CD14-positive monocyte (primary cell): ENCODE data around the gene HOPX. TPM values are rescaled to one million over a fixed set of nuclear protein-coding genes. Genes with fewer than 3 reads are reported as not detected.

Experiments
- DNase-seq, 3 donors: peaks; one replicate each; pipeline ENCODE4 v3.0.0-alpha.2; 2011 to 2022
- H2AFZ ChIP-seq: 2 replicates; pipeline ENCODE4 v1.6.0; 2012; ENCODE audit warnings: mild to moderate bottlenecking, low read depth, low read length, inconsistent platforms; ENCODE audit not compliant: insufficient read depth, poor library complexity, severe bottlenecking
- H3K27ac ChIP-seq, 2 donors: 1 replicate in 1 of 2; 2 replicates in 1 of 2; pipeline ENCODE4 v1.5.1; 2012 to 2013; ENCODE audit warnings: low read length in 2 of 2, control low read depth in 1 of 2, inconsistent platforms in 1 of 2, low read depth in 1 of 2, mild to moderate bottlenecking in 1 of 2
- H3K27me3 ChIP-seq, 2 donors: one replicate each; pipeline versions ENCODE4 v1.6.0 to v1.6.1; 2011 to 2013; ENCODE audit warnings: low read length in 2 of 2; ENCODE audit not compliant: control insufficient read depth in 2 of 2, insufficient read depth in 2 of 2
- H3K36me3 ChIP-seq, 2 donors: replicated peaks in 1 of 2; 1 replicate in 1 of 2; 2 replicates in 1 of 2; pipeline versions ENCODE4 v1.5.1 to v1.6.1; 2012 to 2013; ENCODE audit warnings: low read length in 2 of 2, control low read depth in 1 of 2, inconsistent platforms in 1 of 2, mild to moderate bottlenecking in 1 of 2; ENCODE audit not compliant: insufficient read depth in 2 of 2, control insufficient read depth in 1 of 2
- H3K4me1 ChIP-seq, 2 donors: 1 replicate in 1 of 2; 2 replicates in 1 of 2; pipeline versions ENCODE4 v1.5.1 to v1.6.1; 2012 to 2013; ENCODE audit warnings: low read length in 2 of 2, control low read depth in 1 of 2, inconsistent platforms in 1 of 2, mild to moderate bottlenecking in 1 of 2, moderate library complexity in 1 of 2; ENCODE audit not compliant: insufficient read depth in 2 of 2, control insufficient read depth in 1 of 2
- H3K4me2 ChIP-seq: replicated peaks from 2 replicates; pipeline ENCODE3; 2012; ENCODE audit warnings: low read length, moderate library complexity, mild to moderate bottlenecking; ENCODE audit not compliant: poor library complexity, severe bottlenecking; ENCODE audit errors: extremely low read depth
- H3K4me3 ChIP-seq, 3 experiments: fragments of 200-600 bp in 1 of 3; sonication (generic) in 1 of 3; replicated peaks in 1 of 3; 1 replicate in 2 of 3; 2 replicates in 1 of 3; pipeline ENCODE4 v1.5.1; 2011 to 2013; ENCODE audit warnings: low read length in 3 of 3, mild to moderate bottlenecking in 3 of 3, control low read depth in 2 of 3, low read depth in 2 of 3, inconsistent platforms in 1 of 3, moderate library complexity in 1 of 3
- H3K79me2 ChIP-seq: 2 replicates; pipeline ENCODE4 v1.6.0; 2012; ENCODE audit warnings: mild to moderate bottlenecking, control low read depth, inconsistent platforms, low read length, moderate library complexity; ENCODE audit not compliant: insufficient read depth
- H3K9ac ChIP-seq: 2 replicates; pipeline ENCODE4 v1.6.0; 2017; ENCODE audit warnings: low read length, mild to moderate bottlenecking; ENCODE audit not compliant: insufficient read depth, poor library complexity, severe bottlenecking
- H3K9me3 ChIP-seq, 2 donors: replicated peaks in 1 of 2; 1 replicate in 1 of 2; 2 replicates in 1 of 2; pipeline versions ENCODE4 v1.5.1 to v1.6.1; 2012 to 2013; ENCODE audit warnings: low read length in 2 of 2, control low read depth in 1 of 2; ENCODE audit not compliant: control insufficient read depth in 1 of 2, insufficient read depth in 1 of 2
- H4K20me1 ChIP-seq: 2 replicates; pipeline ENCODE4 v1.6.0; 2012; ENCODE audit warnings: mild to moderate bottlenecking, low read length, control low read depth, moderate library complexity; ENCODE audit not compliant: insufficient read depth
- H3K27ac Mint-ChIP-seq, 7 donors: one replicate each; pipeline ENCODE4 v1.8.0; 2020; ENCODE audit warnings: mild to moderate bottlenecking in 7 of 7, mixed read lengths in 7 of 7, moderate library complexity in 6 of 7, inconsistent platforms in 2 of 7
- H3K27me3 Mint-ChIP-seq, 3 donors: one replicate each; pipeline ENCODE4 v1.8.0; 2021 to 2022; ENCODE audit warnings: low read depth in 3 of 3, mild to moderate bottlenecking in 3 of 3, mixed read lengths in 3 of 3, moderate library complexity in 3 of 3, inconsistent platforms in 1 of 3
- H3K36me3 Mint-ChIP-seq, 2 donors: one replicate each; pipeline ENCODE4 v1.8.0; 2020; ENCODE audit warnings: mixed read lengths in 2 of 2, inconsistent platforms in 1 of 2, mild to moderate bottlenecking in 1 of 2
- H3K4me1 Mint-ChIP-seq: one replicate; pipeline ENCODE4 v1.8.0; 2020; ENCODE audit warnings: mild to moderate bottlenecking, mixed read lengths
- H3K4me3 Mint-ChIP-seq, 2 donors: one replicate each; pipeline ENCODE4 v1.8.0; 2020; ENCODE audit warnings: mild to moderate bottlenecking in 2 of 2, mixed read lengths in 2 of 2, moderate library complexity in 1 of 2
- H3K9me3 Mint-ChIP-seq, 7 donors: one replicate each; pipeline ENCODE4 v1.8.0; 2020 to 2022; ENCODE audit warnings: mixed read lengths in 7 of 7, mild to moderate bottlenecking in 6 of 7, moderate library complexity in 6 of 7, inconsistent platforms in 2 of 7
- WGBS: methylation state at CpG from one replicate; pipeline ENCODE4 v1.1.5; 2013; ENCODE audit warnings: missing lambda C conversion rate; ENCODE audit not compliant: insufficient coverage; 5-methylcytosine and 5-hydroxymethylcytosine counted together
- intact Hi-C, 2 donors: fragments of 100-400 bp; cut with micrococcal nuclease; formaldehyde crosslinking; loops; one replicate each; pipeline versions ENCODE4 v1.15.0 to v1.15.1; 2023
- polyA plus RNA-seq, 3 donors: library from polyadenylated mRNA; depleted of rRNA in 1 of 3; unstranded in 2 of 3; stranded (reverse) in 1 of 3; fragments of 300-500 nt in 2 of 3; fragments of >200 nt in 1 of 3; fragmentation: Illumina TruSeq in 2 of 3; gene quantifications; 1 replicate in 2 of 3; 2 replicates in 1 of 3; pipeline ENCODE4 v1.2.3, GENCODE V29; 2012 to 2021
- TF ChIP-seq, protein P1 (sequence below): fragments of 200-600 bp; IDR thresholded peaks from one replicate; pipeline ENCODE4 v1.8.0; 2022; ENCODE audit warnings: antibody characterized with exemption, mild to moderate bottlenecking

The HOPX gene
- polyA plus RNA-seq, 3 donors = 0.39 to 1.3 (median 0.52) TPM

DNA sequence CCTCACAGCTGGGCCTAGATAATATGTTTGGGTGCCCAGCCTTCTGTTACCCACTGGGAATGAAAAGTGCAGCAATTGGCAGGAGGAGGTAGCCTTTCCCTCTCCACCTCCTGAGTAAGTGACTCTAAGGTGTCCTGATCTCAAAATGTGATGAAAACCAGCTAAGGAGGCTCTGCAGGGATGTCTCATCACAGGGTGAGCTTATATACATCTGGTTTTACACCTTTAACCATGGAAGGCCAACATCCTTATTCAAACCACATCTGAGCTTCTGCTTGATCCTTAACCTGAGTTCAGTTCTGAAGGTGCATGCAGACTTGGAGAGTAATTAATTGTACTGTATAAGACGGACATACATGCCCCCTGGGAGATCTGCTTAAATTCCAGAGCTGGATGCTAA lies 53.7 kb downstream of the HOPX start:
- intact Hi-C loops = no loop called here
- Histone ChIP-seq H3K27ac (no peak overlapping the region), H3K9me3 (peaks cover 37% of the 10 kb centered on the region in 2 donors), H2AFZ (no peak overlapping the region), H4K20me1 (no peaks in the 10 kb centered on the region), H3K4me3 (no peak overlapping the region), H3K4me1 (no peaks in the 10 kb centered on the region), H3K27me3 (no peaks in the 10 kb centered on the region), H3K79me2 (no peaks in the 10 kb centered on the region), H3K4me2 (no peak overlapping the region), H3K9ac (no peak overlapping the region), H3K36me3 (no peaks in the 10 kb centered on the region)
- no peak overlapping the region for H3K27ac Mint-ChIP-seq
- H3K27me3 Mint-ChIP-seq = no peaks in the 10 kb centered on the region
- H3K36me3 Mint-ChIP-seq = no peaks in the 10 kb centered on the region
- TF ChIP-seq, protein P1, sequence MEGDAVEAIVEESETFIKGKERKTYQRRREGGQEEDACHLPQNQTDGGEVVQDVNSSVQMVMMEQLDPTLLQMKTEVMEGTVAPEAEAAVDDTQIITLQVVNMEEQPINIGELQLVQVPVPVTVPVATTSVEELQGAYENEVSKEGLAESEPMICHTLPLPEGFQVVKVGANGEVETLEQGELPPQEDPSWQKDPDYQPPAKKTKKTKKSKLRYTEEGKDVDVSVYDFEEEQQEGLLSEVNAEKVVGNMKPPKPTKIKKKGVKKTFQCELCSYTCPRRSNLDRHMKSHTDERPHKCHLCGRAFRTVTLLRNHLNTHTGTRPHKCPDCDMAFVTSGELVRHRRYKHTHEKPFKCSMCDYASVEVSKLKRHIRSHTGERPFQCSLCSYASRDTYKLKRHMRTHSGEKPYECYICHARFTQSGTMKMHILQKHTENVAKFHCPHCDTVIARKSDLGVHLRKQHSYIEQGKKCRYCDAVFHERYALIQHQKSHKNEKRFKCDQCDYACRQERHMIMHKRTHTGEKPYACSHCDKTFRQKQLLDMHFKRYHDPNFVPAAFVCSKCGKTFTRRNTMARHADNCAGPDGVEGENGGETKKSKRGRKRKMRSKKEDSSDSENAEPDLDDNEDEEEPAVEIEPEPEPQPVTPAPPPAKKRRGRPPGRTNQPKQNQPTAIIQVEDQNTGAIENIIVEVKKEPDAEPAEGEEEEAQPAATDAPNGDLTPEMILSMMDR = no peak
- H3K9me3 Mint-ChIP-seq = peaks cover 28 to 52% (median 37%) of the 10 kb centered on the region in 7 donors
- H3K4me3 Mint-ChIP-seq = no peak overlapping the region
- no peak for DNase-seq
- no peaks in the 10 kb centered on the region for H3K4me1 Mint-ChIP-seq
- WGBS = 100% methylated on average over 1 of the region's 1 CpG

DNA sequence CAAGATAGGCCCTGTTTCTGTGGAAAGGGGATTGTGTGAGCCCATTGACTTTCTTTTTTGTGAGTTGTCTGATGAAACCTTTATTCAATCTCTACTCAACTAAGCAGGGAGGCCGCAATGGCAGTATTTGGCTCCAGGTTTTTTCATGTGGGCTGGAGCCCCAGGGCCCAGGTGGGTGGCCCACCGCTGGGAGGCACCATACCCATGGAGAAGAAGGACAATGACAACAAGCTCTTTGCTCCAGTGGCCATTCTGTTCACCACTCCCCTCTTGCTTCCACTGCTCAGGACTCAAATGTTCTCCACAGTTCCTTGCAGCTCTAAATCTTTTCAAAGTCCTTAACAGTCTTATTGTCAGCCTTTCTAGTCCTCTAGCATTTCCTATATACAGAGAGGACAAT lies 54.1 kb downstream of the HOPX start:
- Histone ChIP-seq H3K4me1 (no peaks in the 10 kb centered on the region), H3K4me3 (no peak overlapping the region), H3K27me3 (no peaks in the 10 kb centered on the region), H4K20me1 (no peaks in the 10 kb centered on the region), H3K36me3 (no peaks in the 10 kb centered on the region), H3K9ac (no peak overlapping the region), H2AFZ (no peak overlapping the region), H3K79me2 (no peaks in the 10 kb centered on the region), H3K4me2 (no peak overlapping the region), H3K27ac (no peak overlapping the region), H3K9me3 (peaks cover 37% of the 10 kb centered on the region in 2 donors)
- Mint-ChIP-seq H3K4me3 (no peak overlapping the region), H3K36me3 (no peaks in the 10 kb centered on the region), H3K27ac (no peak overlapping the region), H3K27me3 (no peaks in the 10 kb centered on the region), H3K4me1 (no peaks in the 10 kb centered on the region), H3K9me3 (peaks cover 28 to 52% (median 37%) of the 10 kb centered on the region in 7 donors)
- TF ChIP-seq, protein P1 = no peak
- intact Hi-C loops = no loop called here
- 100% methylated on average over 2 of the region's 2 CpGs for WGBS
- DNase-seq = no peak
